Neural crest cell (in vitro differentiated cells): ENCODE results near the gene FSTL5. TPM values are rescaled to one million over a fixed set of nuclear protein-coding genes. Genes with fewer than 3 reads are reported as not detected.

Source experiments
- DNase-seq: peaks from one replicate; pipeline ENCODE4 v3.0.0; 2021; ENCODE audit warnings: low read depth, mixed read lengths, low spot score
- H3K27ac Mint-ChIP-seq: one replicate; pipeline ENCODE4 v1.8.0; 2021; ENCODE audit warnings: mild to moderate bottlenecking, mixed read lengths; ENCODE audit not compliant: unreplicated experiment
- H3K27me3 Mint-ChIP-seq: 2 replicates; pipeline ENCODE4 v1.8.0; 2021; ENCODE audit warnings: low read depth, mild to moderate bottlenecking, mixed read lengths
- H3K36me3 Mint-ChIP-seq: 2 replicates; pipeline ENCODE4 v1.8.0; 2021; ENCODE audit warnings: low read depth, mild to moderate bottlenecking, mixed read lengths
- H3K4me1 Mint-ChIP-seq: 2 replicates; pipeline ENCODE4 v1.8.0; 2021; ENCODE audit warnings: mixed read lengths
- H3K4me3 Mint-ChIP-seq: one replicate; pipeline ENCODE4 v1.8.0; 2021; ENCODE audit warnings: mild to moderate bottlenecking, mixed read lengths
- H3K9me3 Mint-ChIP-seq: 2 replicates; pipeline ENCODE4 v1.8.0; 2021; ENCODE audit warnings: mixed read lengths
- CTCF ChIP-seq: fragments of 200-600 bp; sonication (generic); conservative IDR thresholded peaks from 2 replicates; pipeline ENCODE4 v1.5.0; 2021; ENCODE audit warnings: antibody characterized with exemption, mild to moderate bottlenecking
- total RNA-seq: library from RNA; stranded (reverse); gene quantifications from 2 replicates; pipeline ENCODE4 v1.2.1, GENCODE V29; 2021

The FSTL5 gene
- total RNA-seq, 1 donor from 2014 or later, result 7.4 TPM

GRCh38 chr4:161881370-161881769 is 282.4 kb downstream of the FSTL5 start:
- Mint-ChIP-seq H3K36me3 (no peaks in the 10 kb centered on the region), H3K9me3 (peaks cover 2% of the 10 kb centered on the region), H3K27ac (no peak overlapping the region), H3K4me1 (no peaks in the 10 kb centered on the region), H3K4me3 (no peak overlapping the region), H3K27me3 (no peaks in the 10 kb centered on the region)
- no peak for TF ChIP-seq CTCF
- no peak for DNase-seq

GRCh38 chr4:161869511-161869910 is 294.3 kb downstream of the FSTL5 start:
- Mint-ChIP-seq H3K27me3 (no peaks in the 10 kb centered on the region), H3K4me3 (no peak overlapping the region), H3K36me3 (no peaks in the 10 kb centered on the region), H3K9me3 (no peaks in the 10 kb centered on the region), H3K4me1 (no peaks in the 10 kb centered on the region), H3K27ac (no peak overlapping the region)
- TF ChIP-seq CTCF, result no peak
- DNase-seq, result no peak

GRCh38 chr4:161856711-161857326 is 307.0 kb downstream of the FSTL5 start:
- Mint-ChIP-seq H3K4me3 (no peak overlapping the region), H3K27me3 (no peaks in the 10 kb centered on the region), H3K9me3 (peaks cover 5% of the 10 kb centered on the region), H3K4me1 (no peaks in the 10 kb centered on the region), H3K27ac (no peak overlapping the region), H3K36me3 (no peaks in the 10 kb centered on the region)
- no peak for DNase-seq
- TF ChIP-seq CTCF, result no peak

- Mint-ChIP-seq H3K9me3 (peaks cover 7% of the 10 kb centered on the region), H3K4me3 (no peak overlapping the region), H3K4me1 (no peaks in the 10 kb centered on the region), H3K27ac (no peak overlapping the region), H3K36me3 (no peaks in the 10 kb centered on the region), H3K27me3 (no peaks in the 10 kb centered on the region)
- DNase-seq, result no peak
- no peak for TF ChIP-seq CTCF
Observed at GRCh38 chr4:161850631-161851030, 313.2 kb downstream of the FSTL5 start.

GRCh38 chr4:161841759-161842158 is 322.0 kb downstream of the FSTL5 start:
- Mint-ChIP-seq H3K27ac (no peak overlapping the region), H3K27me3 (no peaks in the 10 kb centered on the region), H3K9me3 (peaks cover 5% of the 10 kb centered on the region), H3K4me3 (no peak overlapping the region), H3K4me1 (no peaks in the 10 kb centered on the region), H3K36me3 (no peaks in the 10 kb centered on the region)
- no peak for TF ChIP-seq CTCF
- no peak for DNase-seq

GRCh38 chr4:161829591-161829990 is 334.2 kb downstream of the FSTL5 start:
- Mint-ChIP-seq H3K27ac (no peak overlapping the region), H3K4me3 (no peak overlapping the region), H3K4me1 (no peaks in the 10 kb centered on the region), H3K9me3 (peaks cover 10% of the 10 kb centered on the region), H3K27me3 (no peaks in the 10 kb centered on the region), H3K36me3 (no peaks in the 10 kb centered on the region)
- DNase-seq, result no peak
- no peak for TF ChIP-seq CTCF
